Neural progenitor cell (in vitro differentiated cells): ENCODE results near the gene PLXDC2.

Experiments
- CTCF ChIP-seq: fragments of 200-600 bp; sonication (generic); IDR thresholded peaks from 2 replicates; pipeline ENCODE4 v1.5.1; 2017; ENCODE audit warnings: antibody characterized with exemption, mild to moderate bottlenecking
- EZH2phosphoT487 ChIP-seq: fragments of 200-600 bp; sonication (generic); IDR thresholded peaks from 2 replicates; pipeline ENCODE4 v1.6.1; 2017; ENCODE audit warnings: antibody characterized with exemption

- TF ChIP-seq CTCF (no peak), EZH2phosphoT487 (no peak)
Measured at GRCh38 chr10:19785366-19785765, 30.9 kb upstream of the PLXDC2 start.
